ENCODE results near the gene NMT2. TPM values are rescaled to one million over a fixed set of nuclear protein-coding genes. Genes with fewer than 3 reads are reported as not detected.

The NMT2 gene
- total RNA-seq, 2 donors from 2014 or later, result 3.4 to 8.6 TPM

DNA sequence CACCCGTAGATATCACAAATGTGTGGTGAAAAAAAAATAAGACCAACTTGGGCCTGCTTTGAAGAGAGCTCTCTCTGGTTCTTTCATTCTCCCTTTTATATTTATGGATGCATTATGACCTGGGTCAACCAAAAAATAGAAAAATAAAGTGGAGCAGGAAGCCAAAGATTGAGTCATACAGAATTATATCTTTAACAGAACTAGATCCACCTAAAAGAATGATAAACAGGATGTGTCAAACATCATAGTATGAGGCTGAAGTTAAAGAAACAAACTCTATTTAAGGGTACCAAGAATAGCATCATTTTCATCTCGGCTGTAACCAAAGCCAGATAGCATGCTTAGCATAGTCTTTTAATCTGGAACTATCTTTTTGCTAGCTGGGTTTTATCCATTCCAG lies 28.8 kb upstream of the NMT2 start:
- no peaks in the 10 kb centered on the region for H3K36me3 Mint-ChIP-seq
- H3K4me3 Mint-ChIP-seq, result no peak overlapping the region
- H3K4me1 Mint-ChIP-seq (ENCODE audit: low read depth in 2 of 2), result peaks cover 0 to 2% of the 10 kb centered on the region in 2 donors
- ATAC-seq (no peak), DNase-seq (ENCODE audit: low spot score) (no peak)
- H3K9me3 Mint-ChIP-seq, result no peaks in the 10 kb centered on the region
- H3K27ac Mint-ChIP-seq, result no peak overlapping the region
- no peaks in the 10 kb centered on the region for H3K27me3 Mint-ChIP-seq

DNA sequence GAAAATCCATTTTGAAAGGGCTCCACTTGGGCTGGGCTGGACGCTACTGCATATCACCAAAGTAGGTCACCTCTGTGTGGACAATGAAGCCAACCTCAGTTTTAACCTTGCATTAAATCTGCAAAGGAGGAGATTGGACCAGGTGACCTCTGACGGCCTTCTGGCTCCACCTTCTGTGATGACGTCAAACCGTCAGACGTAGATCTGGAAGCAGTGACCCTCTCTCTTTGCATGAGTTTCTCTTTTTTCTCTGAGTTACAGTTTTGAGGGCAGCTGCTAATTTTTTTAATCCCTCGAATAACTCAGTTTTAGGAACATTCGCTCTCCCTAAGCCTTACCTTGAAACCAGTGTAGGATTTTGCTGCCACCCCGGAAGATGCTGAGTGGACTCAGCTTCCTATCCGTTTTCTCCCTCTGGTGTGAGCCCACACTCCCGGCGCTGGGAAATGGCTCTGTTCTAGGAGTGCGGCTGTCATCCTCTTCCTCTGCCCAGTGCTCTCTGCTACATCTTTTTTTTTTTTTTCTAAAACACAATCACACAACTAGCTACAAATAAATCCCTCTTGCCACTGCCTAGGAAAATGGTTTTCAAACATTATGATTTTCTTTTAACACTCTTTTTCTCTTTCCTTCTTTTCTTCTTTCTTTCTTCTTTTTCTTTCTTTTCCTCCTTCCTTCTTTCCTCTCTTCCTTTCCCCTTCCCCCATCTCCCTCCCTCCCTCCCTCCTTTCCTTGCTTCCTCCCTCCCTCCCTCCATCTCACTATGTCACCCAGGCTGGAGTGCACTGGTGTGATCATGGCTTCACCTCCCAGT lies 27.7 kb upstream of the NMT2 start:
- Mint-ChIP-seq H3K4me1 (ENCODE audit: low read depth in 2 of 2) (peaks cover 0 to 2% of the 10 kb centered on the region in 2 donors), H3K4me3 (no peak overlapping the region), H3K27ac (peak overlapping the region in 1 of 2 donors; percentile 48), H3K9me3 (no peaks in the 10 kb centered on the region), H3K36me3 (no peaks in the 10 kb centered on the region), H3K27me3 (no peaks in the 10 kb centered on the region)
- ATAC-seq (peak in 1 of 2 donors; percentile 45), DNase-seq (ENCODE audit: low spot score) (no peak)

DNA sequence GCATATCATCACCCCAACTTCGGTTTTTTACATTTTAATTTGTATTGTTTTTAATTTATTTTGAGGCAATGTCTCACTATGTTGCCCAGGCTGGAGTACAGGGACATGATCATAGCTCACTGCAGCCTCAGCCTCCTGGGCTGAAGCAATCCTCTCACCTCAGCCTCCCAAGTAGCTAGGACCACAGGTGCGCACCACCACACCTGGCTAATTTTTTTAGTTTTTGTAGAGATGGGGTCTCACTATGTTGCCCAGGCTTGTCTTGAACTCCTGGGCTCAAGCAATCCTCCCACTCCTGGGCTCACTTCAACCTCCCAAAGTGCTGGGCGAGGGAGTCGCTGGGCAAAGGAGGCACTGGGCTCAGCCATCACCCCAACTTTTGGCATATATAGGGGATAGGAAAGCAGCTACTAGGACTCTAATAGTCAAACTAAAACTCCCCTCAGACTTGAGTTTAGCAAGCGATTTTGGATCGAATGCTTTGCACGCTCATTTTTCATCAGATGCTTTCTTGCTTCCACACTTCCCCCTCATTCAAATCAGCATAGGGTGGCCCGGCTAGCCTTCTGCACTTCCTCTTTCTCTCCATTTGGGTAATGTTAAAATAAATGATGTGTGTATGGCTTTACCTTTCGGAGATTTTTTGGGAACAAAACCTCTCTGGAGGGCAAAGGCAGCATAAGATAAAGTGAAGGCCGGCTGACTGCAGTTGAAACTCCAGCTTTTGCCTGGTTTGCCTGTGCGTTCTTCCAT lies 20.8 kb upstream of the NMT2 start:
- DNase-seq (ENCODE audit: low spot score) (no peak), ATAC-seq (no peak)
- Mint-ChIP-seq H3K4me3 (no peak overlapping the region), H3K27me3 (no peaks in the 10 kb centered on the region), H3K9me3 (no peaks in the 10 kb centered on the region), H3K27ac (no peak overlapping the region), H3K36me3 (no peaks in the 10 kb centered on the region), H3K4me1 (ENCODE audit: low read depth in 2 of 2) (peaks cover 7 to 20% of the 10 kb centered on the region in 2 donors)

DNA sequence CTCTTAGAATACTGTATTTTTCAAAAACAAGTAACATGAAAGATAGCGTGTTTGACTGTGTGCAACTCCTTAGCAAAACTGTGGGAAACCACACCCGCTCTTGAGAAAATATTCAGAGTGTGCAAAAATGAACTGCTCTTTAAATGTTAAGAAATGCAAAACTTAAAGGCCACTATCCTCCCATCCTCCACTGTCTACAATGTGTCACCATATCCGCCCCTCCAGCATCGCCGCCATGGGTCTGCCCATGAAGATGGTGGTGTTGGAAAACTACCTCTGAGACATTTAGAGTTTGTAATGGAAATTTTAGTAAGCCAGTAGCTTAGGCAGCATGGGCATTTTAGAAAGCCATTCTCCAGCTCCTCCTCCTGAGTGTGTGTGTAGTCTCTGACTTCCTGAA lies 20.1 kb upstream of the NMT2 start:
- Mint-ChIP-seq H3K4me3 (no peak overlapping the region), H3K27ac (no peak overlapping the region), H3K27me3 (no peaks in the 10 kb centered on the region), H3K36me3 (no peaks in the 10 kb centered on the region), H3K9me3 (no peaks in the 10 kb centered on the region), H3K4me1 (ENCODE audit: low read depth in 2 of 2) (peaks cover 7 to 20% of the 10 kb centered on the region in 2 donors)
- ATAC-seq, result no peak
- DNase-seq (ENCODE audit: low spot score), result no peak

DNA sequence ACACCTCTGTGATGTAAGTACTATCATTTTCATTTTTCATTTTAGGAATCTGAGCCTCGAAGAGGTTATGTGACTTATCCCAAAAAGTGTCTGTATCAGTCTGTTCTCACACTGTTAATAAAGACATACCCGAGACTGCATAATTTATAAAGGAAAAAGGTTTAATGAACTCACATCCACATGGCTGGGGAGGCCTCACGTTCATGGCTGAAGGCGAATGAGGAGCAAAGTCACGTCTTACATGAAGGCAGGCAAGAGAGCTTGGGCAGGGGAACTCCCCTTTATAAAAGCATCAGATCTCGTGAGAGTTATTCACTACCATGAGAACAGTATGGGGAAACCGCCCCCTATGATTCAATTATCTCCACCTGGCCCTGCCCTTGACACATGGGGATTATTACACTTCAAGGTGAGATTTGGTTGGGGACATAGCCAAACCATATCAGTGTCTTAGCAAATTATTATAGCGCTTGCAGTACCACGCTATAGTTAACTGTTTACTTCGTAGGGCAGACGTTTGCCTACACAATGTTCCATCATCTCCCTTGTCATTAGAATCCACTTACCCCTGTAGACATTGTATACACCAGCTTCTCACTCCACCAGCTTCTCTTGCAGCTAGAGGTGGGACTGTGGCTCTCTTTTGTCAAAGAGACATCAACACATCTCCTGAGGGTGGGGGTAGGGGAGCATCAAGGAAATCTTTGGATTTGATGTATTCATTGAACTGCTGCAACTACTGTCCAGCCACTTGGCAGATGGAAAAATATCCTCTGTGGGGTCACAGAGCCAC lies 15.4 kb upstream of the NMT2 start:
- H3K9me3 Mint-ChIP-seq, result no peaks in the 10 kb centered on the region
- H3K36me3 Mint-ChIP-seq, result no peaks in the 10 kb centered on the region
- no peaks in the 10 kb centered on the region for H3K27me3 Mint-ChIP-seq
- ATAC-seq (no peak), DNase-seq (ENCODE audit: low spot score) (no peak)
- H3K4me1 Mint-ChIP-seq (ENCODE audit: low read depth in 2 of 2), result peaks cover 7 to 21% of the 10 kb centered on the region in 2 donors
- H3K4me3 Mint-ChIP-seq, result no peak overlapping the region
- H3K27ac Mint-ChIP-seq, result no peak overlapping the region

DNA sequence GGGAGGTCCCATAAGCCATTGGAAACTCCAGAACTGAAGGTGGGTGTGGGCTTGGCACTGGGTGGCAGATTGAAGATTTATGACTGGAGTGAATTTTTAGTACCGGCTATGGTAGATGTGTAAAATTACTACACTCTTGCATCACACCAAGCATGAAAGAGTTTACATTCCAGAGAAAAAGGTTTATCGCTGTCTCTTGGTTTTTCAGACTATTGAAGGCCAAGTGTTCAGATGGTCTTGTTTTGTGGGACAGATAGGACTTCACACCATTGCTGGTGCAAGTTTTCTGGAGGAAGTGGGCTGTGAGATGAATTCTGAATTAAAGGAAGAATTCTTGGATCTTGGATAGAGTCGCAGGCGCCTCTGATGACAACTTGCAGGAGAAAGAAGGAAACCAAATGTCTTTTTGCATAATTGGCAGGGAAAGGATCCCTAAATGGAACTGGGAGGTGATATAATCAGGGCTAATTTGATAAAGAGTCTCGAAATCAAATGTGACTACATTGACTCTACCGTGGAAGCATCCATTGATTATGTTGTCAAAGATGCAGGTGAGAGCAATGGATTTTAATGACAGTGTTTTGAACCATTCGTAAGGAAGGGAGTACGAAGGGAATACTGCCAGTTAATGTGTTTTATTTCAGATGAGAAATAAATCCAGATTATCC lies 14.2 kb upstream of the NMT2 start:
- Mint-ChIP-seq H3K27ac (no peak overlapping the region), H3K36me3 (no peaks in the 10 kb centered on the region)
- ATAC-seq, result no peak

DNA sequence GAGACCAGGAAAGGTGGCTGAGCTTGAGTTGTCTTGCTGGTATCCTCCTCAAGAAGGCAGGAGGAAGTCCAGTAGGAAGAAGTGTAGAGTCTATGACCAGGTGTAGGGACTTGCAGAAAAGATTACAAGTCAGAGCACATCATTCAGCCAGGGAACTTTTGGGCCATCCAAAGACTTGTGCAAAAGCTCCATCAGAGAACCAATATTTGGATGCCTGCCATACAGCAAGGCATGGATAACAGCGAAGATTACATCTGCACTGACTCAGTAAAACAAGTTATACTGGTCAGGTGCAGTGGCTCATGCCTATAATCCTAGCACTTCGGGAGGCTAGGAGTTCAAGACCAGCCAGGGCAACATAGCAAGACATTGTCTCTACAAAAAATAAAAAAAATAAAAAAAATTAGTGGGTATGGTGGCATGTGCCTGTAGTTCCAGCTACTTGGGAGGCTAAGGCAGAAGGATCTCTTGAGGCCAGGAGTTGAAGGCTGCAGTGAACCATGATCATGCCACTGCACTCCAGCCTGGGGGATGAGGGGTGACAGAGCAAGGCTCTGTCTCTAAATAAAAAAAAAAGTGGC lies 13.2 kb upstream of the NMT2 start:
- no peaks in the 10 kb centered on the region for H3K27me3 Mint-ChIP-seq
- H3K9me3 Mint-ChIP-seq, result no peaks in the 10 kb centered on the region
- DNase-seq (ENCODE audit: low spot score) (no peak), ATAC-seq (no peak)
- H3K36me3 Mint-ChIP-seq, result no peaks in the 10 kb centered on the region
- H3K27ac Mint-ChIP-seq, result no peak overlapping the region
- H3K4me3 Mint-ChIP-seq, result no peak overlapping the region
- peaks cover 7 to 16% of the 10 kb centered on the region in 2 donors for H3K4me1 Mint-ChIP-seq (ENCODE audit: low read depth in 2 of 2)

More for the DNA sequence above, 14.2 kb upstream of the NMT2 start:
- DNase-seq (ENCODE audit: low spot score), result no peak
- Mint-ChIP-seq H3K4me3 (no peak overlapping the region), H3K9me3 (no peaks in the 10 kb centered on the region), H3K27me3 (no peaks in the 10 kb centered on the region), H3K4me1 (ENCODE audit: low read depth in 2 of 2) (peaks cover 7 to 18% of the 10 kb centered on the region in 2 donors)

DNA sequence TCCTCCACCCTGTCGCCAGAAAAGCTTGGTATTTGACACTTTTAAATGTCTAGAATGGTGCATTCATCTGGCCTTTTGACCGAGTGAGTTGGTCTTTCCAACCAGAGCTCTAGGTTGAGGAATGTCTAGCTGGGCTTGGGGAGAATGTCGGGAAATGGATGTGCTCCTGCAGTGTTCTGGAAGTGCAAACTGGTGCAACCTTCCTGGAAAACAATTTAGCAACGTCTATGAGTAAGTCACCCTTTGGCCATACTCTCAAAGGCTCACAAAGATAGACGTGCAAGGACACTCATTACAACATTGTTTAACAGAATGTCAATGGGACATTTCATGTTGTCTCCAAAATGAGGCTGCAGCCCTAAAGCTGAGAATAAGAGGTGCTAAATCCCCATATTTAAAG lies 12.2 kb upstream of the NMT2 start:
- no peak for DNase-seq (ENCODE audit: low spot score)
- no peaks in the 10 kb centered on the region for H3K36me3 Mint-ChIP-seq
- H3K4me1 Mint-ChIP-seq (ENCODE audit: low read depth in 2 of 2), result peaks cover 5 to 8% of the 10 kb centered on the region in 2 donors

DNA sequence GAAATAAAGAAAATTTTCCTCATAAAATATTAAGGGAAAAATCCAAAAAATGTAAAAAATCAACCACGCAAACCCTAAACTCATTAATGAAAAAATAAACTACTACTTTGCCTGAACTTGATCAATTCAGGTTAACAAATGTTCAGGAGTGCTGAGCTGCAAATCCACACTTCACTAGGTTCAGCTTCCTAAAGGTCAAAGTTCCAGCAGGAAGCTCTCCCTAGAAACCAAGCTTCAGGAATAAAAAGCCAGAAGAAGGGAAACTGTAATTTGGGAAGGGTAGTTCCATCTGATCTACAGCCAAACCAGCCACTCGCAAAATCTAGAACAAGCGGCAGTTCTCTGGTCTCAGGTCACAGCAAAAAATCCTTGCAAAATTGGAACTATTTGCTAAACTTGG lies 7.8 kb upstream of the NMT2 start:
- no peak overlapping the region for H3K4me3 Mint-ChIP-seq
- ATAC-seq (no peak), DNase-seq (ENCODE audit: low spot score) (no peak)
- no peaks in the 10 kb centered on the region for H3K9me3 Mint-ChIP-seq
- no peak overlapping the region for H3K27ac Mint-ChIP-seq
- H3K36me3 Mint-ChIP-seq, result no peaks in the 10 kb centered on the region
- peaks cover 0 to 5% of the 10 kb centered on the region in 2 donors for H3K4me1 Mint-ChIP-seq (ENCODE audit: low read depth in 2 of 2)
- H3K27me3 Mint-ChIP-seq, result no peaks in the 10 kb centered on the region

More for the DNA sequence above, 12.2 kb upstream of the NMT2 start:
- no peak overlapping the region for H3K4me3 Mint-ChIP-seq
- no peaks in the 10 kb centered on the region for H3K27me3 Mint-ChIP-seq
- H3K9me3 Mint-ChIP-seq, result no peaks in the 10 kb centered on the region
- ATAC-seq, result no peak
- no peak overlapping the region for H3K27ac Mint-ChIP-seq

DNA sequence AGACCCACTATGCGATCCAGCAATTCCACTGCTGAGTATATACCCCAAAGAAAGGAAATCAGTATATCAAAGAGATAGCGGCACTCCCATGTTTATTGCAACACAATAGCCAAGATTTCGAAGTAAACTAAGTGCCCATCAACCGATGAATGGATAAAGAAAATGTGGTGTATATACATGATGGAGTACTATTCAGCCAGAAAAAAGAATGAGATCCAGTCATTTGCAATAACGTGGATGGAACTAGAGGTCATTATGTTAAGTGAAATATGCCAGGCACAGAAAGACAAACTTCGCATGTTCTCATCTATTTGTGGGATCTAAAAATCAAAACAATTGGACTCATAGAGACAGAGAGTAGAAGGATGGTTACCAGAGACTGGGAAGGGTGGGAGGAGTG lies 7.1 kb upstream of the NMT2 start:
- H3K4me3 Mint-ChIP-seq, result no peak overlapping the region
- no peaks in the 10 kb centered on the region for H3K36me3 Mint-ChIP-seq
- ATAC-seq (no peak), DNase-seq (ENCODE audit: low spot score) (no peak)
- no peaks in the 10 kb centered on the region for H3K27me3 Mint-ChIP-seq
- peaks cover 4 to 9% of the 10 kb centered on the region in 2 donors for H3K4me1 Mint-ChIP-seq (ENCODE audit: low read depth in 2 of 2)
- H3K27ac Mint-ChIP-seq, result no peak overlapping the region
- no peaks in the 10 kb centered on the region for H3K9me3 Mint-ChIP-seq

DNA sequence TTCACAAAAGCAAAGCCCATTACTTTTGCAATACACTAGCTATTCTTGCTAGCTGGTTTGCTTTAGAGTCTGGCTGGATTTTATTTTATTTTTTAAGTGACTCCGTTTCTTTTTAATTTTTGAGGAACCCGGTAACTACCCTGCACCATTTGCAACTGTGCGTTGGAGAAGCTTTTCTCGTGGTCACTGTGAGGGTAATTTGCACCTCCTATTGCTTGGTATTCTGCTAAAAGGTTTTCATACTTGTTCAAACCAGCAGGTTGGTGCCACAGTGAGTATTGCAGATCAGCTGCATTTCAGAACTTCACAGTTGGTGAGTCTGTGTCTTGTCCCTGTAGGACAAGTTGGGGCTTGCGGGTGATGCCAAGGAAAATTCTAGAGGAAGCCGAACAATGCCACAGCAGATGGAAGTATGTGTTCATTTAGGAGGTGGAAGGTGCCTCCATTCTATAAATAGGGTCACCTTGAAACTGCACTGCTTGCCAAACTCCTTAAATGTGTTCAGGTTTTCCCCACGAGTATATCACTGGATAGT lies 3.9 kb upstream of the NMT2 start:
- Mint-ChIP-seq H3K4me3 (no peak overlapping the region), H3K27me3 (no peaks in the 10 kb centered on the region), H3K36me3 (no peaks in the 10 kb centered on the region), H3K4me1 (ENCODE audit: low read depth in 2 of 2) (peaks cover 24 to 26% of the 10 kb centered on the region in 2 donors), H3K27ac (no peak overlapping the region), H3K9me3 (no peaks in the 10 kb centered on the region)
- no peak for DNase-seq (ENCODE audit: low spot score)
- ATAC-seq, result no peak

DNA sequence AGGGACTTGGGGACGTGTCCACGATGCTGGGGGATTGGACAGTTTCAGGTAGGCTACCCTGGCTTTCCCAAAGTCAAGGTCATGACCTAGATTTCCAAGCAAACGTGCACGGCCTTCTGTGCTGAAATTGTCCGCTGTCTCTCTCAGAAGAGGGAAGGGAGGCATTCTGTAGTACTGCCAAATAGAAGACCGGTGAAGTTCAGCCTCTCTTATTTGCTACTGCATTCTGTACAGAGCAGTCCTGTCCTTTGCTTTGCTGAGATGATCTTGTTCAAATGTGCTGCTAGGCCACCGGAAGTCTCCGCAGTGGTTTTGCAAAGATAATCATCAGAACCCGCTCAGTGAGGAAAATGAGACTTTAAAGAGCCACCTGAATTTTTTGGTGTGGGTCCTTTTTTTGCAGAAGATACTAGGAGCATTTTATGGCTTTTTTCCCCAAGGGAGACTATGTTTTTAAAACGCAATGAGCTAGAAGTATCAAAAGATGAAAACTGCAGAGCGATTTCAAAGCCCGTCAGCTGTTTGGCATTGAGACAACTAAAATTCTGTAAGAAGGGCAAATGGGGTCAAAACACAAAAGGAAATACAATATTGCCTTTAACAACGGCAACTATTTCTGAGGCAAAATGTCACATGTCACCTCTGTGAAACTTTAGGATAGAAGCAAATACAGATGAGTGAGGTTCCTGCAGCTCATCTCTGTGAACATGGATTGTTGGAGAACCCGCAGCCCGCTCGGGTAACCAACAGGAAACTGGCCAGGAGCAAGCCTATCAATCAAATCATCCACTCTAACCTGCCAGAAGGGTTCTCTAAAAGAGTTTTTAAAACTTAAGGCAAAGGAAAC lies 1.3 kb upstream of the NMT2 start:
- Mint-ChIP-seq H3K9me3 (no peaks in the 10 kb centered on the region), H3K4me3 (peak overlapping the region; percentile 77), H3K27ac (peak overlapping the region; percentile 72 to 78), H3K27me3 (no peaks in the 10 kb centered on the region), H3K36me3 (no peaks in the 10 kb centered on the region), H3K4me1 (ENCODE audit: low read depth in 2 of 2) (peaks cover 31 to 38% of the 10 kb centered on the region in 2 donors)
- ATAC-seq, result no peak
- no peak for DNase-seq (ENCODE audit: low spot score)
